AG04449 (cell line): ENCODE measurements around the gene RORB.

Experiments used
- CTCF ChIA-PET: fragments of 350-600 bp; formaldehyde crosslinking; extraction: SDS; loops from one replicate; lab custom pipeline; 2021; ENCODE audit warnings: antibody characterized with exemption; lab: Yijun Ruan, JAX
- POLR2A ChIA-PET: fragments of 400-600, 350-600 bp; formaldehyde crosslinking; extraction: SDS; loops from one replicate; lab custom pipeline; 2020; ENCODE audit warnings: antibody characterized with exemption, inconsistent platforms; lab: Yijun Ruan, JAX
- DNase-seq: peaks from one replicate; pipeline ENCODE4 v3.0.0-alpha.2; 2010; ENCODE audit warnings: low read depth, low spot score
- H3K4me3 ChIP-seq: 2 replicates; pipeline ENCODE4 v1.5.1; 2011; ENCODE audit warnings: low read depth, mild to moderate bottlenecking, control low read depth, low read length
- CTCF ChIP-seq: IDR thresholded peaks from one replicate; pipeline ENCODE4 v1.5.1; 2011; ENCODE audit warnings: mild to moderate bottlenecking, moderate library complexity, low read length, control low read depth, inconsistent platforms; ENCODE audit not compliant: insufficient read depth; ENCODE audit errors: missing control alignments

Gene RORB

GRCh38 chr9:74534841-74535240, 37.7 kb downstream of the RORB start:
- no peak overlapping the region for H3K4me3 ChIP-seq
- no peak for DNase-seq
- CTCF ChIA-PET = no interaction called here
- no peak for TF ChIP-seq CTCF
- POLR2A ChIA-PET = no interaction called here

- no peak for TF ChIP-seq CTCF
- ChIA-PET CTCF (no interaction called here), POLR2A (no interaction called here)
- no peak for DNase-seq
- H3K4me3 ChIP-seq = no peak overlapping the region
Measured at GRCh38 chr9:74543145-74543544, 46.0 kb downstream of the RORB start.

- no peak overlapping the region for H3K4me3 ChIP-seq
- POLR2A ChIA-PET = no interaction called here
- no peak for TF ChIP-seq CTCF
- DNase-seq = no peak
- CTCF ChIA-PET = no interaction called here
Measured at GRCh38 chr9:74551266-74551665, 54.1 kb downstream of the RORB start.

GRCh38 chr9:74554751-74555419, 57.8 kb downstream of the RORB start:
- TF ChIP-seq CTCF = no peak
- H3K4me3 ChIP-seq = no peak overlapping the region
- DNase-seq = no peak
- CTCF ChIA-PET = no interaction called here
- POLR2A ChIA-PET = no interaction called here

- no peak for TF ChIP-seq CTCF
- ChIA-PET POLR2A (no interaction called here), CTCF (no interaction called here)
- H3K4me3 ChIP-seq = no peak overlapping the region
- DNase-seq = no peak
Measured at GRCh38 chr9:74555565-74555964, 58.4 kb downstream of the RORB start.

GRCh38 chr9:74556685-74557084, 59.5 kb downstream of the RORB start:
- no peak overlapping the region for H3K4me3 ChIP-seq
- no peak for TF ChIP-seq CTCF
- ChIA-PET CTCF (interaction anchor here (1.2 kb wide), 1 partner anchor 9 kb away, joined by 4 read pairs; no protein-coding TSS in a partner anchor), POLR2A (no interaction called here)
- DNase-seq = no peak
